GM06990 (cell line): ENCODE measurements around the gene CFAP74.

Experiments
- DNase-seq: peaks from one replicate; pipeline ENCODE4 v3.0.0-alpha.2; 2011; ENCODE audit not compliant: insufficient read length; ENCODE audit errors: extremely low read depth
- H3K27me3 ChIP-seq: replicated peaks from 2 replicates; pipeline ENCODE4 v1.6.0; 2011; ENCODE audit warnings: low read length; ENCODE audit not compliant: control insufficient read depth, insufficient read depth
- H3K36me3 ChIP-seq: 2 replicates; pipeline ENCODE4 v1.5.1; 2011; ENCODE audit warnings: low read length; ENCODE audit not compliant: control insufficient read depth, insufficient read depth
- H3K4me3 ChIP-seq: replicated peaks from 2 replicates; pipeline ENCODE4 v1.5.1; 2011; ENCODE audit warnings: low read depth, mild to moderate bottlenecking, control low read depth, low read length
- CTCF ChIP-seq: IDR thresholded peaks from 2 replicates; pipeline ENCODE4 v1.5.1; 2011; ENCODE audit warnings: low read length, control low read depth, mild to moderate bottlenecking, inconsistent platforms; ENCODE audit not compliant: insufficient read depth, poor library complexity, severe bottlenecking

CFAP74 gene

DNA sequence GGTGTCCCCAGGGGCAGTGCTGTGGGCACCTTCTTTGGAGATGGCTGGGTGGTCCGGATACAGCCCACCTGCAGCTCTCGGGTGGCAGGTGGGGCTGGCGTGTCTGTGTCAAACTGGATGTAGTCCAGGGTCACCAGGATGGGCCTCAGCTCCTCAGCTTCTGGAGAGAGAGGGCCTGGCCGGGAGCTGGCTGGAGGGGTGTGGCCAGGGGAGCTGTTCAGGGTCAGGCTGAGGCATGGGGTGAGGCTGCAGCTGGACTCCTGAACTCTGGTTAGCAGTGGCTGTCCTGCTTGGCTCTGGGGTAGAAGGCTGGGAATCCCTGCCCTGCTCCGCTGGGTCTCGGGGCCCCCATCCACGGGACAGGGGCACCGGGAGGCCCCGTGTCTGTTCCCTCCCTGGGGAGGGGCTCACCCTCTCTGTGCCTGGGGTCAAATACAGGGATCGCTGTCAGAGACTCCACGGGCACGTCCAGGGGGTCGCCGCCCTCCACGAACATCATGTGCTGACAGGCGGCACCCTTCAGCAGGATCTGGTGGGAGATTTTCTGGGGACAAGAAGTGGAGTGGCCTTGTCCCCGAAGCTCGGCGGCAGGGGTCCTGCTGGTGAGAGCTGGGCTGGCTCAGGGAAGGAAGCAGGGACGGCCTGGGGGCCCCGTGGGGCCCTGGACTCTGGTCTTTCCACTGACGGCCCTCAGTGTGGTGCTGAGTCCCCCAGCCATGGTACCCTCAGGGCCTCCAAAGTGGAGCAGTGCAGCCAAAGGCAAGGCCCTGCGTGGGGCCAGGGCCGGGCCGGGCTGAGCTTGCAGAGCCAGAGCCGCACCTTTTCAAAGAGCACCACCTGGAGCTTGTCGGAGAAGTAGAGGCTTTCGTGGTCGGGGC, 80.4 kb downstream of the CFAP74 start:
- no peak for DNase-seq
- TF ChIP-seq CTCF, result no peak
- Histone ChIP-seq H3K4me3 (no peak overlapping the region), H3K27me3 (no peaks in the 10 kb centered on the region), H3K36me3 (no peaks in the 10 kb centered on the region)

DNA sequence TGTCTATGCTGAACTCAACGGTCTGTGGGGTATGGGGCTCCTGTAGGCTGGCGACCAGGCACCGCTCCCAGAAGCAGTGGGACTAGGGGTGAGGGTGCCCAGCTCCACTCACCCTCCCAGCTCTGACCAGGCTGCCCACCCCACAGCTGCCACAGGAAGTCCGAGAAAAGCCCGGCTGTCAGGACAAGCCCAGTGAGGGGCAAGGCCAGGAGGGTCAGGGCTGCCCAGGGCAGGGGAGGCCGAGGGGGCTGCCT, 81.0 kb downstream of the CFAP74 start:
- no peak for TF ChIP-seq CTCF
- H3K4me3 ChIP-seq, result no peak overlapping the region

DNA sequence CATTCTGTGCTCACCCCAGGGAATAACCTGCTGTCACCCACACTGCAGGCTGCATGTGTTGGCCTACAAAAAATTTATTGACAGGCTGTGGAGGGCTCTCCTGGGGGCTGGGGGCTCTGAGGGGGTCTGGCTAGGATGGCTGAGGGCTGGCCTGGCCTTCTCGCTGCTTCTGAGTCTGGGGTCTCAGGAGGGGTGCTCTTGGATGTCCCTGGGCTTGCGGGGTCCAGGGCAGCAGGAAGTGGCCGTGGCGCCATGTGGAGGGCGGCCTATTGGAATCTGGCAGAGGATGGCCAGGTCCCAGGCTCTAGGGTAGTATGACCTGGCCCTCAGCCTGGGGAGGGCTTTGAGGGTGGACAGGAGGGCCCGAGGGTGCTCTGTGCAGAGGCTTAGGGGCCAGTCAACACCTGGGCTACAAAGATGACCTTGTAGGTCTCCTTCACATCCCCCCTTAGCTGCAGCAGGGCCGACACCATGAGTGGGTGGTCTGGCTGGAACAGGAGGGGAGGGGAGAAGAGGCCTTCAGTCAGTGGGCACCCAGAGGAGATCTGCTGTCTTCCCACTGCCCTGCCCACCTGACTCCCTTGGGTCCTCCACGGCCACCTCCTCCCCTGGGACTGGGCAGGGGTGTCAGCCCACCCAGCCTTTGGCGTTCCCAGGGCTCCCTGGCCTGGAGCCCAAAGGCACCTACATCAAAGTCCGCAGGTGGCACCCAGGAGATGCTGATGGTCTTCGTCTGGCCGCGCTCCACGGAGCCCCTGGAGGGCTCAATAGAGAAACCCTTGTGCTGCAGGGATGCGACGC, 81.5 kb downstream of the CFAP74 start:
- no peak for DNase-seq
- H3K27me3 ChIP-seq, result no peaks in the 10 kb centered on the region
- H3K36me3 ChIP-seq, result no peaks in the 10 kb centered on the region
- TF ChIP-seq CTCF, result no peak
- no peak overlapping the region for H3K4me3 ChIP-seq

More for the DNA sequence above, 81.0 kb downstream of the CFAP74 start:
- Histone ChIP-seq H3K36me3 (no peaks in the 10 kb centered on the region), H3K27me3 (no peaks in the 10 kb centered on the region)
- no peak for DNase-seq

DNA sequence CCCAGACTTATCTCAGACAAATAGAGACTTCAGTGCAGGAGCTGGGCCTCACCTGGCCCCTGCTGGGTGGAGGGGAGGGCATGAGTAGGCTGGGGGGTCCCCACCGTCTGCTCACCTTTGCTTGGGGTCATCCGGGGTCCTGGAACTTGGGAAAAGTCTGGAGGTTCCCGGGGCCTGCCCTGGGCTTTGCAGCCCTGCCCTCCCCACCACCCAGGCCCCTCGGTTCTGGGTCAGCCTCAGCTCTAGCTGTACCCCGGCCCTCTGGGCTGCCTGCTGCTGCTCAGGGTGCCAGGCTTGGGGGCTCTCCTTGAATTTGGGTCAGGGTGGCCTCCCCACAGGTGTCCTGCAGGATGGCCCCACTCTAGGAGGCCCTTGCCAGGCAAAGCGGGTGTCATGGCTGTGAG, 82.1 kb downstream of the CFAP74 start:
- Histone ChIP-seq H3K36me3 (no peaks in the 10 kb centered on the region), H3K4me3 (no peak overlapping the region), H3K27me3 (no peaks in the 10 kb centered on the region)
- DNase-seq, result no peak
- TF ChIP-seq CTCF, result no peak

- no peak for DNase-seq
- Histone ChIP-seq H3K27me3 (no peaks in the 10 kb centered on the region), H3K4me3 (no peak overlapping the region), H3K36me3 (no peaks in the 10 kb centered on the region)
- no peak for TF ChIP-seq CTCF
These were observed 82.8 kb downstream of the CFAP74 start for GRCh38 chr1:1920608-1921458.
